ENCODE data around the gene KLC1.
"Not testable (repeated sequence)": the region's sequence is repeated elsewhere in the genome, so short reads cannot be mapped to it uniquely, and the experiment has no call there.

KLC1 gene

DNA sequence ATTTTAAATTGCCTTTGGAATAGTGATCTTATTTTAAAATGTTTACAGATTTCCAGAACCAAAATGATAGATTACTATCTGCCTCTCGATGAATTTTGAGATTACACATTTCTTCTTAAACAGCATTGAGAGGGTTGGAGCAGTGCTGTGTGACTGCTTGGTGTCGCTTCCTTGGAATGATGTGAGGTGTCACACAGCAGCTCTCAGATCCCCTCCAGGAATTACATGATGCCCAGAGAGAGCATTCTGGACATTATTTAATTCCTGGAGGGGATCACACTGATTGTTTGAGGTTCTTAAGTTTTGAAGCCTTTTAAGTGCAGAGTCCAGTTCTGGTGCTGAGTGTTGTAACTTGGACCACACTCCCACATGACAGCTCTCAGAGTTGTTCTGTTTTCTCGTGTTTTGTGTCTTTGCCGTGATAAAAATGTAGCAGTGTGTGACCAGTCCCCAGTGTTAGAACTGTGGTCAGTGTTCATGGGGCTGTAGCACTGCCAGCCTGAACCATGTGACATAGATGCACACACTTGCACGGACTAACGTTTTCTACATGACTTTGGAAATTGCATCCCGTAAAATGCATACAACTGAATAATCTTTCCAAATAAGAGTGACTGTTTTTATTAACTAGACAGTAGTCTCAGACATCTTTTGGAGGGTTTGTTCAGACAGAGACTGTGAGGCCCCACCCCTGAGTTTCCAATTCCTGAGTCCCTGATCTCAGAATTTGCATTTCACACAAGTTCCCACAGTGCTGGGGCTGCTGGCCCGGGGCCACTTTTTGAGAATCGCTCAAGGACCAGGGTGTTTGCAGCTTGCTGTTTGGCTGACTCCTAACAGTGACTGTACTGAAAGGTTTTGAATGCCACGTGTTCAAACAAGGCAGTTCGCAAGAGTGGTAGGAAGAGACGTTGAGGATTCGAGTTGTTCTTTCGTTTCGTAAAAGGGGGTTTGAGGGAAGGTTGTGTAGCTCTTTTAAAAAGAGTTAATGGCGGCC is 60.2 kb downstream of the KLC1 start:
- H3K4me3 ChIP-seq (ENCODE audit: low read depth, low read length) = no peak overlapping the region

DNA sequence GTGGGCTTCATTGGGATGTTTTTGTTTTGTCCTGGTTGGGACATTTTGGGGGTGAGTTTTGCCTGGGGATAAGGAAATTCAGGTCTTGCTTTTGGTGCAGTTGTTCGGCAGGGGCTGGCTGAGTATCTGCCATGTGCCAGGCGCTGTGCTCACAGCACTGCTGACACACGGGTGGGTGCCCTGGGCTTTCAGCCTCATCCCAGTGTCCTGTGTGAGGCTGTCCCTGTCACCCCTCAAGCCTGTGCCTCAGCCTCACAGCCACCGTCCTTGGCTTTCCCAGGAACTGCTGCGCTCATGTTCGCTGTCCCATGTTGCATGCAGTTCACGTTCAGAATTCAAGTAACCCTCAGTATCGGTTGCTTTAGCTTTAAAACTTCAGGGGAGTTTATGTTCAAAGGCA is 61.3 kb downstream of the KLC1 start:
- no peak overlapping the region for H3K4me3 ChIP-seq (ENCODE audit: low read depth, low read length)

DNA sequence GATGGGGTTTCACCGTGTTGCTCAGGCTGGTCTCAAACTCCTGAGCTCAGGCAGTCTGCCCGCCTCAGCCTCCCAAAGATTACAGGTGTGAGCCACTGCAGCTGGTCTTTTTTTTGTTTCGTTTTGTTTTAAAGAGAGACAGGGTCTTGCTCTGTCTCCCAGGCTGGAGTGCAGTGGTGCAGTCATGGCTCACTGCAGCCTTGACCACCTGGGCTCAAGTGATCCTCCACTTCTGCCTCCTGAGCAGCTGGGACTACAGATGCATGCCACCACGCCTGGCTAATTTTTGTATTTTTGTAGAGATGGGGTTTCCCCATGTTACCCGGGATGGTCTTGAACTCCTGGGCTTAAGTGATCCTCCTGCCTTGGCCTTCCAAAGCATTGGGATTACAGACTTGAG is 62.6 kb downstream of the KLC1 start:
- H3K4me3 ChIP-seq (ENCODE audit: low read depth, low read length) = not testable (repeated sequence)

- no peak overlapping the region for H3K4me3 ChIP-seq (ENCODE audit: low read depth, low read length)
Measured at GRCh38 chr14:103692159-103692558, 63.1 kb downstream of the KLC1 start.

- no peak overlapping the region for H3K4me3 ChIP-seq (ENCODE audit: low read depth, low read length)
Measured at GRCh38 chr14:103692871-103693270, 63.9 kb downstream of the KLC1 start.

GRCh38 chr14:103693515-103693914 is 64.5 kb downstream of the KLC1 start:
- no peak overlapping the region for H3K4me3 ChIP-seq (ENCODE audit: low read depth, low read length)

- H3K4me3 ChIP-seq (ENCODE audit: low read depth, low read length) = no peak overlapping the region
Measured at GRCh38 chr14:103694572-103695026, 65.6 kb downstream of the KLC1 start.

GRCh38 chr14:103695296-103696069 is 66.5 kb downstream of the KLC1 start:
- no peak overlapping the region for H3K4me3 ChIP-seq (ENCODE audit: low read depth, low read length)

DNA sequence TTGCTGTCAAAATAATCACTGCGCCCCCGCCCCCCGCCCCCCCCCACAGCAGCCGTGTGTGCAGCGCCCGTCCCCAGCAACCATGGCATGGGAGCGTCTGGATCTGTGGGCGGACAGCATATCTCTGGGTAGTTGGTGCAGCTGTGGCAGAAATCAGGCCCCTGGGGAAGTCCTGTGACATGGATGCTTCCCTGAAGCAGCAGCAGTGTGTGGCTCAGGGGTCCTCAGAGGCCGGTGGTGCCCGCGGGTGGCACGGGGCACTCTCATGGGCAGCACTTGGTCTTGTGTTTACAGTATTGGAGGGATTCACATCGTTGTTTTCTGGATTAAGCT is 67.0 kb downstream of the KLC1 start:
- H3K4me3 ChIP-seq (ENCODE audit: low read depth, low read length) = no peak overlapping the region

GRCh38 chr14:103696466-103697071 is 67.6 kb downstream of the KLC1 start:
- no peak overlapping the region for H3K4me3 ChIP-seq (ENCODE audit: low read depth, low read length)

DNA sequence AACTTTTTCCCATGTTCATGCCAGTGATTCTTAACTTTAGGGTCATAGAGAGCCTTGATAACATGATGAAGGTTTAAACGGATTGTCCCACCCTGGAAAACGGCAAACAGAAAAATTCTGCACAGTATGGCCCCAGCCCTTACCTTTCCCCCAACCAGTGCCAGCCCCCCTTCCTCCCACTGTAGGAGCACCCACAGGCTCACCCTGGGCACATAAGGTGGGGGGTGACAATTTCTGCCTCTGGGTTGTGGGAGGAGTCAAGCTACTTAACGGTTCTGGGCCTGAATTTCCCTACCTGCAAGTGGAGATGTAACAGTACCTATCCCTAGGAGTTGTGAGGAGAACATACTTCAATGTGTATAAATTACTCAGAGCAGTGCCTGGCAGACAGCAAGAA is 68.2 kb downstream of the KLC1 start:
- H3K4me3 ChIP-seq (ENCODE audit: low read depth, low read length) = no peak overlapping the region

GRCh38 chr14:103697603-103698379 is 68.8 kb downstream of the KLC1 start:
- H3K4me3 ChIP-seq (ENCODE audit: low read depth, low read length) = no peak overlapping the region

DNA sequence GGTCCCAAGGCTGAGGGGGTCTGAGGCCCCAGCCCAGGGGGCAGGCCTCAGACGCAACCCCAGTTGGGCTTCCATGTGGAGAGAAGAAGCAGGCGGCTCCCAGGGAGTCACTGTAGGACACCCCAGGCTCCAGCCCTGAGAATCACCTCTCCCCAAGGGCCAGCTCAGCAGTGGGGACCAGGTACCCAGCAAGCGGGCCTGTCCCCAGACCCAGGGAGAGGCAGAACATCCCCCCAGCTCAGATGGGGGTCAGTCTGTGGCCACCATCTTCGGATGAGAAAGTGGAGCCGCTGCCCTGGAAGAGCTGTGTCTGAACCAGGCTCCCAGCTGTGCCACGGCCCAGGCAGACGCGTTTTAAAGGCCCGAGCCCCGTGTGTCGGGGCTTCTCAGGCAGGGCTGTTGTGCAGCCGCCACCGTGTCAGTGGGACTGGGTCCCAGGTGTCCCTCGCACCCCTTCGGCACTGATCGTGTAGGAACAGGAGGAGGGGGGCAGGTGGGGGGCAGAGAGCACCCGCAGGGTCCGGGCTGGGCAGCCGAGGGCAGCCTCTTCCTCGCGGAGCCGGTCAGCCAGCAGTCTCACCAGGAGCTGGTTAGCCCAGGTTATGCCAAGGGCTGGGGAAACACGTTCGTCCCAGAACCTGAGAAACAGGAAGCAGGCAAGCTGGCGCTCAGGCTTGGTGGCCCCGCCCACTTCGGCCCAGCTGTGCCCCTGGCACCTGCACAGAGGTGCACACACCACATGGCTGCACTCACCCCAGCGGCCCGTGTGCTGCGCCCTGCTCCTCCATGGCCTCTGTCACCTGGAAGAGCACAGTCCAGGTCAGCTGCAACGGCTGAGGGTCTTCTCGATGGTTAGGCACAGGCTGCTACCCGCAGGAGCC is 69.6 kb downstream of the KLC1 start:
- H3K4me3 ChIP-seq (ENCODE audit: low read depth, low read length) = no peak overlapping the region

GRCh38 chr14:103699261-103699661 is 70.2 kb downstream of the KLC1 start:
- H3K4me3 ChIP-seq (ENCODE audit: low read depth, low read length) = no peak overlapping the region

- H3K4me3 ChIP-seq (ENCODE audit: low read depth, low read length) = no peak overlapping the region
Measured at GRCh38 chr14:103699901-103700752, 71.1 kb downstream of the KLC1 start.

- H3K4me3 ChIP-seq (ENCODE audit: low read depth, low read length) = no peak overlapping the region
Measured at GRCh38 chr14:103700753-103701490, 71.9 kb downstream of the KLC1 start.

DNA sequence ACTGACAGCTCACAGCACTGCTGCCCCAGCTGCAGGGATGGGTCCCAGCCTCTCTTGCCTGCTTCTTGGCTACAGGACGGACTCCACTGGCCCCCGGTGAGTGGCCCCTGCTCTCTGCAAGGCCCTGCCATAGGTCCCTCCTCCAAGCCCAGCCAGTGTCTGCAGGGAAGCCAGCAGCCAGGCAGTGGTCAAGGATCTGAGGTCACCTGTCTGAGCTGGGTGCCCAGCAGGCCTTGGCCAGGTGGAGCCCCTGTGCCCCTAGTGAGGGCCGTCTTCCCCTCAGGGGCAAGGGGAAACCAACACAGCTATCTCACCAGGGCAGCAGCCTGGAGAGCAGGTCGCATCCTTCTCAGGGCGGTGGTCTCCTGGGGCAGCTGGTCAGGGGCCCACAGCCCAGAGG is 73.1 kb downstream of the KLC1 start:
- no peak overlapping the region for H3K4me3 ChIP-seq (ENCODE audit: low read depth, low read length)

Data from iPS-11a (cell line).